ENCODE measurements around the gene CDSN. TPM values are rescaled to one million over a fixed set of nuclear protein-coding genes. Genes with fewer than 3 reads are reported as not detected.

CDSN gene
- total RNA-seq, 1 donor from 2014 or later: not detected

- H3K27ac Mint-ChIP-seq: peak within 1 kb of the TSS; percentile 87
- peak within 1 kb of the TSS; percentile 92 for H3K4me3 Mint-ChIP-seq (ENCODE audit: low read depth)
- peaks cover 32% of the 10 kb centered on the region for H3K4me1 Mint-ChIP-seq (ENCODE audit: low read depth)
- no peaks in the 10 kb centered on the region for H3K9me3 Mint-ChIP-seq
- H3K27me3 Mint-ChIP-seq (ENCODE audit: low read depth): no peaks in the 10 kb centered on the region
- intact Hi-C loops (cut with micrococcal nuclease): loop anchor here (1.0 to 2.0 kb wide), 3 partner anchors 22 to 114 kb away; partner anchors contain the start of gene HLA-C
- DNase-seq (ENCODE audit: low spot score): peak; percentile 99
- peaks cover 64% of the 10 kb centered on the region for H3K36me3 Mint-ChIP-seq (ENCODE audit: low read depth)
Observed at GRCh38 chr6:31158140-31158862, 38.1 kb upstream of the CDSN start, which contains the start of gene TCF19. Gene TCF19 (plus strand): TSS chr6:31158589. CDS start chr6:31159470, 881 bp downstream.

DNA sequence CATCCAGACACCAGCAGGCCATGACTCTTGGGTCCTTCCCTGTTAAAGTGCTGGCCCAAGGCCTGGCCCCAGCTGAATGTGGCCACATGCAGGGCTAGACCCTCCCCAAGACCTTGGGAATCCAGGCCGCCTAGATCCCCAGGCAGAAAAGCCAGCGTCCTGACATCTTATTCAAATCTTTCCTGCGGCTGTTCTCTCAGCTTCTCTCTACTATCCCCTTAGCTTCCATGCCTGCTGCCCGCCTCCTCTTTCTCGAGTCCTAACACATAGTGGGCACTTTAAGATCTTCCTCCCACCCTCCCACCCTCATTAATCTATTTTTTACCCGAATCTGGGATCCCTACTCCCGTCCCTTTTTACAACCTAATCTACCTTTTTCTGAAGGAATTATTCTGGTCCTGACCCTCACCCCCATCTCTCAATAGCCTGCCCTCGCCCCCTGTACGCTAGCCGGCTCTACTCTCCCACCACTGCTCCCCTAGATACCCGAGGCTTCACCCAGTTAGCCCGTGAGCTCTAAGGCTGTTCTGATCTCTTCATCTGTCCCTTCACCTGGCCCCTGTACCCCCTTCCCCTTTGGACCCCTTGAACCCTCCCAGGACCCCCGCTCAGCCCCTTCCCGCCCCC, 37.4 kb upstream of the CDSN start, which contains the start of gene CCHCR1:
CCHCR1 (minus strand) TSS at position 290 of the 627 bp plus-strand sequence; CDS start at position 88, 202 bp downstream.
- H3K9me3 Mint-ChIP-seq: no peaks in the 10 kb centered on the region
- peaks cover 28% of the 10 kb centered on the region for H3K4me1 Mint-ChIP-seq (ENCODE audit: low read depth)
- H3K4me3 Mint-ChIP-seq (ENCODE audit: low read depth): peak within 1 kb of the TSS; percentile 92
- H3K27ac Mint-ChIP-seq: peak within 1 kb of the TSS; percentile 87
- DNase-seq (ENCODE audit: low spot score): no peak
- H3K27me3 Mint-ChIP-seq (ENCODE audit: low read depth): no peaks in the 10 kb centered on the region
- H3K36me3 Mint-ChIP-seq (ENCODE audit: low read depth): peaks cover 57% of the 10 kb centered on the region
- intact Hi-C loops (cut with micrococcal nuclease): loop anchor here (1.0 to 2.0 kb wide), 3 partner anchors 21 to 115 kb away; partner anchors contain the start of gene HLA-C

DNA sequence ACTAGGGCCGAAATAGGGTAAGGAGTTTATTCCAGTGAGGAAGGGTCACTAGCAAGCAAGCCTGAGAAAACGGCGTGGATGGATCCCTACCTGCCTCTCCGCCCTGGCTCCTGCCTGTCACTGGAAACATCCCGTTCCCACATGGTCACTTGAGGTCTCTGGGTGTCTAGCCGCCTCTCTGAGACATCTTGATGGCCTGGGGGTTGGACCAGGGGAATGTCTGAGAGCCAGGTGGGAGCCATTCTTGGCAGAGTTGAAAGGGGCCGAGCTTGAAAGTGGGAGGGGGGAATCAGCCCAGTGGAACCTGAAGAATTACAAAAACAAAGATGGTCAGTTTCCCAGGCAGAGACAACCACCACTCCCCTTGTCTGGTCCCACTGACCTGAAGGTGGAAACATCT, 36.4 kb upstream of the CDSN start:
- H3K4me1 Mint-ChIP-seq (ENCODE audit: low read depth): peaks cover 24% of the 10 kb centered on the region
- peak overlapping the region; percentile 92 for H3K4me3 Mint-ChIP-seq (ENCODE audit: low read depth)
- H3K36me3 Mint-ChIP-seq (ENCODE audit: low read depth): peaks cover 48% of the 10 kb centered on the region
- H3K27ac Mint-ChIP-seq: no peak overlapping the region
- no peak for DNase-seq (ENCODE audit: low spot score)
- intact Hi-C loops (cut with micrococcal nuclease): no loop called here
- no peaks in the 10 kb centered on the region for H3K9me3 Mint-ChIP-seq
- H3K27me3 Mint-ChIP-seq (ENCODE audit: low read depth): no peaks in the 10 kb centered on the region

DNA sequence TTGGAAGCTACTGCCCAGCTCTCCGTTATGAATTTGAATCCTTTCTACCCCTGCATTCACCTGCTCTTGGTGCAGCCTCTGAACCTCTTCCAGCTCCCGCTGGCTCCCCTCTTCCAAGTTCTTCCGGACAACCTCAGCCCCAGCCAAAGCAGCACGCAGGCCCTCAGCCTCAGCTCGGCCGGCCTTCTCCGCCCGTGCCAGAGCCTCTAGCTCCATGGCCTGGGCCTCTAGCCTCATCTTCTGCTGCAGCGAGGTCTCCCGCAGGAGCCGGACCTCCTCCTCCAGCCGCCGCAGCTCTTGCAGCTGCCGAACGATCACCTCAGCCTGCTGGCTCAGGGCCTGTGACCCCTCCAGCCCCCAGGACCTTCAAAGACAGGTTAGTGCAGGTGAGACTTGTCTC, 34.2 kb upstream of the CDSN start:
- Mint-ChIP-seq H3K9me3 (no peaks in the 10 kb centered on the region), H3K4me1 (ENCODE audit: low read depth) (peaks cover 14% of the 10 kb centered on the region), H3K27ac (no peak overlapping the region), H3K36me3 (ENCODE audit: low read depth) (peaks cover 46% of the 10 kb centered on the region), H3K4me3 (ENCODE audit: low read depth) (no peak overlapping the region), H3K27me3 (ENCODE audit: low read depth) (no peaks in the 10 kb centered on the region)
- DNase-seq (ENCODE audit: low spot score): no peak
- intact Hi-C loops (cut with micrococcal nuclease): no loop called here

GRCh38 chr6:31152781-31153180, 32.5 kb upstream of the CDSN start:
- Mint-ChIP-seq H3K4me1 (ENCODE audit: low read depth) (peaks cover 14% of the 10 kb centered on the region), H3K27ac (no peak overlapping the region), H3K36me3 (ENCODE audit: low read depth) (peaks cover 32% of the 10 kb centered on the region), H3K27me3 (ENCODE audit: low read depth) (no peaks in the 10 kb centered on the region), H3K9me3 (no peaks in the 10 kb centered on the region), H3K4me3 (ENCODE audit: low read depth) (no peak overlapping the region)
- DNase-seq (ENCODE audit: low spot score): no peak
- intact Hi-C loops (cut with micrococcal nuclease): no loop called here

DNA sequence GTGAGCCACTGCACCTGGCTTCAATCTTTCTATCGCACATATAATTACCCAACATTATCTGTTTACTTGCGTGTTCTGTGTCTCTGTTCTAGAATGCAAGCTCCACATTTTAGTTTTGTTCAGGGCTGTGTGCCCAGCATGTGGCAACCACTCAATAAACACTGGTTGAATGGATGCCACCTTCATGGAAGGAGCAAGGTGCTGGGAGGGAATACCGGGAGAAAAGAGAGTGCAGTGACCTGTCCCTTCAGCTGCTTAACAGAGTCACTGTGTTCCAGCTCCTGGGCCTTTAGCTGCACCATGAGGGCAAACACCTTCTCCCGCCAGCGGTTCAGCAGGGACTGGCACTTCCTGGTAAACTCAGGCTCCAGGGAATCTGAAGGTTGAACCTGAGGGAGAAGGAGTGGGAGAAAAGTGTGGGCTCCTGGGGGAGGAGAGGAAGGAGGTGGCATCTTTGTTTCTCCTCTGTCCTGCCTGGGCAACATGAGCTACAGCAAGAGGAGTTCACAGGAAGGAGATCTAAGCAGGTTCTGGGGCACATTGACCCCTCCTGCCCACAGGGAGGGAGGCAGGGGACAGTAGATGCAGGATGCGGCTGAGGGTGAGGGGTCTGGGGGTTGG, 29.7 kb upstream of the CDSN start:
- DNase-seq (ENCODE audit: low spot score): no peak
- intact Hi-C loops (cut with micrococcal nuclease): no loop called here
- Mint-ChIP-seq H3K27ac (no peak overlapping the region), H3K36me3 (ENCODE audit: low read depth) (peaks cover 26% of the 10 kb centered on the region), H3K27me3 (ENCODE audit: low read depth) (no peaks in the 10 kb centered on the region), H3K4me3 (ENCODE audit: low read depth) (no peak overlapping the region), H3K4me1 (ENCODE audit: low read depth) (no peaks in the 10 kb centered on the region), H3K9me3 (no peaks in the 10 kb centered on the region)

DNA sequence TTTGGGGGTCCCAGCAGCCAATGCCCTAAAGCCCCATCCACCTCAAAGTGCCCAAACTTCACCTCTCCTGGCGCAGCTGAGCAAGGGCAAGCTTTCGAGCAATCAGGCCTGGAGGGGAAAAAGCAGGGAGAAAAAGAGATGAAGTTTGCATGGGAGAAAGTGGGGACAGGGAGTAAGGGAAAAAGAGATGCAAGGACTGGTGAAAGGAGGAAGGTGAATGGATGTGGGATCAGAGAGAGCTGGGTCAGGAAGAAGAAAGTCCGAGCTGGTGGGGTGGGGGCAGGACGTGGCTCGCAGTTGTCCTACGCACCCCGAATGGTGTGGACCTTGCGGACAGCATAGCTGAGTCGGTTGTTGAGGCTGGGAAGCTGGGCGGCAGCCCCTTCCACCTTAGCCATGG, 25.1 kb upstream of the CDSN start:
- Mint-ChIP-seq H3K4me3 (ENCODE audit: low read depth) (no peak overlapping the region), H3K27me3 (ENCODE audit: low read depth) (no peaks in the 10 kb centered on the region), H3K27ac (no peak overlapping the region), H3K4me1 (ENCODE audit: low read depth) (no peaks in the 10 kb centered on the region), H3K9me3 (no peaks in the 10 kb centered on the region), H3K36me3 (ENCODE audit: low read depth) (peaks cover 17% of the 10 kb centered on the region)
- no peak for DNase-seq (ENCODE audit: low spot score)
- intact Hi-C loops (cut with micrococcal nuclease): no loop called here

- Mint-ChIP-seq H3K36me3 (ENCODE audit: low read depth) (peaks cover 15% of the 10 kb centered on the region), H3K27me3 (ENCODE audit: low read depth) (no peaks in the 10 kb centered on the region), H3K27ac (no peak overlapping the region), H3K4me3 (ENCODE audit: low read depth) (no peak overlapping the region), H3K9me3 (no peaks in the 10 kb centered on the region), H3K4me1 (ENCODE audit: low read depth) (no peaks in the 10 kb centered on the region)
- intact Hi-C loops (cut with micrococcal nuclease): no loop called here
- no peak for DNase-seq (ENCODE audit: low spot score)
Observed at GRCh38 chr6:31144970-31145340, 24.7 kb upstream of the CDSN start.

DNA sequence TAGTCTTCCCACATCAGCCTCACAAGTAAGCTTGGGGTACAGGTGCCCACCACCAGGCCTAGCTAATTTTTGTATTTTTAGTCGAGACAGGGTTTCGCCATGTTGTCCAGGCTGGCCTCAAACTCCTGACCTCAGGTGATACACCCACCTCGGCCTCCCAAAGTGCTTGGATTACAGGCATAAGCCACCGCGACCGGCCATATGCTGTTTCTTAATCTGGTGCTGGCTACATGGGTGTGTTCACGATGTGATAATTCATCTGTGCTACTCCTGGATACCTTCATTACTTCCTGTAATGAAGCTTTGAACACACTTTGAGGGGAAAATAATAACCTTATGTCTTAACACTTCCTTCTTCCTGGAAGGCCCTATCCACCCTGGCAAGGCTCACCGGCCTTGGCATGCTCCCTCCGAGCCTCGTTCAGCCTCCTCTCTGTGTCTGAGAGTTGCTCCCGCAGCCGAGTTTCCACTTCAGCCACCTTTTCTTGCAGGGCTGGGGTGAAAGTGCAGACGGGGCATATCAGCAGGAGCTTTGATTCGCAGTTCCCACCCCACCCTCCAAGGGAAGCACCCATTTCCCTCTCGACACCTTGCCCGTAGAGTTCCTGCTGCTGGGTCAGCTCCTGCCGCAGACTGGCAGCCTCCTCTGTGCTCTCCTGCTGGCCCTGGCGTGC, 24.2 kb upstream of the CDSN start:
- Mint-ChIP-seq H3K36me3 (ENCODE audit: low read depth) (peaks cover 12% of the 10 kb centered on the region), H3K4me3 (ENCODE audit: low read depth) (no peak overlapping the region), H3K9me3 (no peaks in the 10 kb centered on the region), H3K27ac (no peak overlapping the region), H3K27me3 (ENCODE audit: low read depth) (no peaks in the 10 kb centered on the region), H3K4me1 (ENCODE audit: low read depth) (no peaks in the 10 kb centered on the region)
- no peak for DNase-seq (ENCODE audit: low spot score)
- intact Hi-C loops (cut with micrococcal nuclease): no loop called here

GRCh38 chr6:31143148-31143547, 22.9 kb upstream of the CDSN start:
- peaks cover 12% of the 10 kb centered on the region for H3K36me3 Mint-ChIP-seq (ENCODE audit: low read depth)
- intact Hi-C loops (cut with micrococcal nuclease): no loop called here
- no peak for DNase-seq (ENCODE audit: low spot score)
- H3K27me3 Mint-ChIP-seq (ENCODE audit: low read depth): no peaks in the 10 kb centered on the region
- H3K9me3 Mint-ChIP-seq: no peaks in the 10 kb centered on the region
- H3K27ac Mint-ChIP-seq: no peak overlapping the region
- H3K4me3 Mint-ChIP-seq (ENCODE audit: low read depth): no peak overlapping the region
- H3K4me1 Mint-ChIP-seq (ENCODE audit: low read depth): no peaks in the 10 kb centered on the region

DNA sequence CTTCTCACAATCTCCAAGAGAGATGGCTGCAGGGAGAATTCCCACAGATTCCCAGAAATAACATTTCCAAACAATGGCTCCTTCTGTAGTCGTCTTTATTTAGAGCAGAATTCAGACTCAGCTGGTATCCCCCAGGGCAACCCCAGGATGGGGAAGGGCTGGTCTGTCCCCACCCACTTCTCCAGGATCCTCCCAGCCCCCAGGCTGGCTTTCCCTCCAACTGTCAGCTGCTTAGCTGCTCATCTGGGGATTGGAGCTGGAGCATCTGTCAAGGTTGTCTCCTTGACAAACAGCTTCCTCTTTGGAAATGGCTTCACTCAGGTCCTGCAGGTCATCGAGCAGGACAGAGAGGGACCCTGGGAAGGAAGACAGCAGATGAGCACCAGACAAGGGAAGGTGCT, 22.1 kb upstream of the CDSN start:
- H3K36me3 Mint-ChIP-seq (ENCODE audit: low read depth): peaks cover 12% of the 10 kb centered on the region

GRCh38 chr6:31140643-31141042, 20.4 kb upstream of the CDSN start:
- Mint-ChIP-seq H3K36me3 (ENCODE audit: low read depth) (peaks cover 9% of the 10 kb centered on the region), H3K4me3 (ENCODE audit: low read depth) (no peak overlapping the region), H3K4me1 (ENCODE audit: low read depth) (peaks cover 3% of the 10 kb centered on the region), H3K9me3 (no peaks in the 10 kb centered on the region), H3K27ac (no peak overlapping the region), H3K27me3 (ENCODE audit: low read depth) (peaks cover 2% of the 10 kb centered on the region)
- intact Hi-C loops (cut with micrococcal nuclease): no loop called here
- no peak for DNase-seq (ENCODE audit: low spot score)

More for the DNA sequence above, 22.1 kb upstream of the CDSN start:
- H3K9me3 Mint-ChIP-seq: no peaks in the 10 kb centered on the region
- no peak overlapping the region for H3K4me3 Mint-ChIP-seq (ENCODE audit: low read depth)
- H3K4me1 Mint-ChIP-seq (ENCODE audit: low read depth): peaks cover 3% of the 10 kb centered on the region
- intact Hi-C loops (cut with micrococcal nuclease): no loop called here
- no peak overlapping the region for H3K27ac Mint-ChIP-seq
- peaks cover 2% of the 10 kb centered on the region for H3K27me3 Mint-ChIP-seq (ENCODE audit: low read depth)
- DNase-seq (ENCODE audit: low spot score): no peak

Data from activated T-helper 2 cell treated with anti-CD3 and anti-CD28 coated beads, Interferon-gamma antibody, Interleukin-2, Interleukin-4, amounts not matched to agents 10 μg/mL and 5 μg/mL and 100 μg/mL, durations not matched to agents 14 hours and 24 hours and 36 hours (primary cell).